ENCODE results near the gene CALR. TPM values are rescaled to one million over a fixed set of nuclear protein-coding genes. Genes with fewer than 3 reads are reported as not detected.

The CALR gene
- total and polyA plus RNA-seq, 9 of the 15 experiments (the other 6 are each of a cell fraction or from before 2014, with no cell fraction given) = 126 to 811 (median 642) TPM

DNA sequence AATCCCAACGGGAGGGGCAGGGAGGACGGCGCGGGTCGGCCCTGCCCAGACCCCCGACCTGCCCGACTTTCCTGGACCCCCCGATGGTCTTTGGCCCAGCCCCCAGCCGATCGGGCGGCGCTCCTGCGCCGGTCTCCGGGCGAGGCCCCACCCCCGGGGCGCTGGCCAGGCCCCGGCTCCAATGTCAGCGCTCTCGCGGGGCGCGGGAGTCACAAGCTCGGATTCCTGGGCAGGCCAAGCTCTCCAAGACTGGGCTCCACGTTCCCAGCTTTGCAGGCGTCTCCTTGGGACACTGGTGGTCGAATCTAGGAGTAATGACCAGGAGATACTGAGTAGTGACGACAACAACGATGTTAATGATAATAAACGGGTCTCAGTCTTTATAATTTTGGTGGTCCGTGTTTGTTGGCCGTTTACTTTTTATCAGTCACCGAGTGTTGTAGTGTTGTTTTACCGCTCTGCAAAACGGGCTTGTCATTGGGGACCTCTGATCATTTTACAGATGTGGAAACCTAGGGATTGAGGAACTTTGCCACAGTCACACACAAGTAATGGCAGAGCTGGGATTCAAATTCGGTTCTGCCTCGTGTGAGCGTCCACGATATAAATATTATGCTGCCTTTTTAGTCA is 7.8 kb downstream of the CALR start (continued):
- TF ChIP-seq, protein P1, sequence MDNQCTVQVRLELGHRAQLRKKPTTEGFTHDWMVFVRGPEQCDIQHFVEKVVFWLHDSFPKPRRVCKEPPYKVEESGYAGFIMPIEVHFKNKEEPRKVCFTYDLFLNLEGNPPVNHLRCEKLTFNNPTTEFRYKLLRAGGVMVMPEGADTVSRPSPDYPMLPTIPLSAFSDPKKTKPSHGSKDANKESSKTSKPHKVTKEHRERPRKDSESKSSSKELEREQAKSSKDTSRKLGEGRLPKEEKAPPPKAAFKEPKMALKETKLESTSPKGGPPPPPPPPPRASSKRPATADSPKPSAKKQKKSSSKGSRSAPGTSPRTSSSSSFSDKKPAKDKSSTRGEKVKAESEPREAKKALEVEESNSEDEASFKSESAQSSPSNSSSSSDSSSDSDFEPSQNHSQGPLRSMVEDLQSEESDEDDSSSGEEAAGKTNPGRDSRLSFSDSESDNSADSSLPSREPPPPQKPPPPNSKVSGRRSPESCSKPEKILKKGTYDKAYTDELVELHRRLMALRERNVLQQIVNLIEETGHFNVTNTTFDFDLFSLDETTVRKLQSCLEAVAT (IDR thresholded peaks at IDR 0.05) = peak; percentile 44 to 58; a peak in 3 of 4 replicates
- TF ChIP-seq ZNF12 (CRISPR knock-in tag; IDR thresholded peaks at IDR 0.05) (0 out of 2 replicates have a peak, but pooled peaks have one; percentile 29), ELF4 (CRISPR knock-in tag; IDR thresholded peaks at IDR 0.05) (0 out of 2 replicates have a peak, but pooled peaks have one; percentile 40), RBM22 (IDR thresholded peaks at IDR 0.05; ENCODE audit: low read depth, low read length, poor library complexity, severe bottlenecking) (peak; percentile 84), NEUROD1 (IDR thresholded peaks at IDR 0.05; ENCODE audit: borderline replicate concordance, low read depth, low read length, partially characterized antibody) (no peak), SAP30 (IDR thresholded peaks at IDR 0.05; ENCODE audit: borderline replicate concordance, insufficient read depth, low read depth, low read length, poor library complexity, severe bottlenecking) (peak; percentile 12), CHD2 (IDR thresholded peaks at IDR 0.05; ENCODE audit: low read depth, low read length) (peak; percentile 92)
- TF ChIP-seq, protein P2, sequence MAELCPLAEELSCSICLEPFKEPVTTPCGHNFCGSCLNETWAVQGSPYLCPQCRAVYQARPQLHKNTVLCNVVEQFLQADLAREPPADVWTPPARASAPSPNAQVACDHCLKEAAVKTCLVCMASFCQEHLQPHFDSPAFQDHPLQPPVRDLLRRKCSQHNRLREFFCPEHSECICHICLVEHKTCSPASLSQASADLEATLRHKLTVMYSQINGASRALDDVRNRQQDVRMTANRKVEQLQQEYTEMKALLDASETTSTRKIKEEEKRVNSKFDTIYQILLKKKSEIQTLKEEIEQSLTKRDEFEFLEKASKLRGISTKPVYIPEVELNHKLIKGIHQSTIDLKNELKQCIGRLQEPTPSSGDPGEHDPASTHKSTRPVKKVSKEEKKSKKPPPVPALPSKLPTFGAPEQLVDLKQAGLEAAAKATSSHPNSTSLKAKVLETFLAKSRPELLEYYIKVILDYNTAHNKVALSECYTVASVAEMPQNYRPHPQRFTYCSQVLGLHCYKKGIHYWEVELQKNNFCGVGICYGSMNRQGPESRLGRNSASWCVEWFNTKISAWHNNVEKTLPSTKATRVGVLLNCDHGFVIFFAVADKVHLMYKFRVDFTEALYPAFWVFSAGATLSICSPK (IDR thresholded peaks at IDR 0.05; ENCODE audit: borderline replicate concordance) = no peak
